ENCODE results near the gene SOX18.
"Not testable (repeated sequence)": the region's sequence is repeated elsewhere in the genome, so short reads cannot be mapped to it uniquely, and the experiment has no call there.

Gene SOX18

GRCh38 chr20:64015635-64016034 is 33.8 kb downstream of the SOX18 start:
- DNase-seq: no peak

DNA sequence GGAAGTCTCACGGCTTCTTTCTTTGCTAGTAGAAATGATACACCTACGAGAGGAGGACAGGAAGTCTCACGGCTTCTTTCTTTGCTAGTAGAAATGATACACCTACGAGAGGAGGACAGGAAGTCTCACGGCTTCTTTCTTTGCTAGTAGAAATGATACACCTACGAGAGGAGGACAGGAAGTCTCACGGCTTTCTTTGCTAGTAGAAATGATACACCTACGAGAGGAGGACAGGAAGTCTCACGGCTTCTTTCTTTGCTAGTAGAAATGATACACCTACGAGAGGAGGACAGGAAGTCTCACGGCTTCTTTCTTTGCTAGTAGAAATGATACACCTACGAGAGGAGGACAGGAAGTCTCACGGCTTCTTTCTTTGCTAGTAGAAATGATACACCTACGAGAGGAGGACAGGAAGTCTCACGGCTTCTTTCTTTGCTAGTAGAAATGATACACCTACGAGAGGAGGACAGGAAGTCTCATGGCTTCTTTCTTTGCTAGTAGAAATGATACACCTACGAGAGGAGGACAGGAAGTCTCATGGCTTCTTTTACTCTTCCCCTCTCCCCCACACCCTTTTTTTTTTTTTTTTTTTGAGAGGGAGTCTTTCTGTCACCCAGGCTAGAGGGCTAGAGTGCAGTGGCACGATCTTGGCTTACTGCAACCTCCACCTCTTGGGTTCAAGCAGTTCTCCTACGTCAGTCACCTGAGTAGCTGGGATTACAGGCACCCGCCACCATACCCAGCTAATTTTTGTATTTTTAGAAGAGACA is 36.9 kb downstream of the SOX18 start:
- DNase-seq: not testable (repeated sequence)

GRCh38 chr20:64011366-64011779 is 38.1 kb downstream of the SOX18 start:
- no peak for DNase-seq

DNA sequence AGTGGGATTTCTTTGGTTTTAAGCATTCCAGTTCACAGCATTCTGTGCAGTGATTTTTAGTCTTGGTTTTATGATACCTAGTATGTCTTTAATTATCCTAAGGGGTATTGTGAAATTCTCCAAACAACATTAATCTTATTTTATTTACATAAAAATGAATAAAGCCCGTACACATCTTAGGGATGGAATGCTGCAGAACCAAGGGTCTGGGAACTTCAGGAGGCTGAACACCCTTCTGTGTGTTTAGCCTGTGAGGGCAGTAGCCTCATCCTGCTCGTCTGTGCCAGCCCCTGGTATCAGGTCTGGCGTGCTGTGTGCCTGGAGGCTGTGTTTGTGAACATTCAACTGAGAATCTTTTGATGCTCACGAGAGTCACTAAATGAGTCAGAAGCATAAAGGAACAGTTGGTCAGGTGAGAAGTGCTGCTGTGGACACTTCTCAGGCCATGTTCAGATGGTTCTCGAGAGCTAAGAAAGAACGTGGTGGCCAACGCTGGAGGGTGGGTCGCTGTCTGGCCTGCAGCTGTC is 38.7 kb downstream of the SOX18 start:
- no peak for DNase-seq

DNA sequence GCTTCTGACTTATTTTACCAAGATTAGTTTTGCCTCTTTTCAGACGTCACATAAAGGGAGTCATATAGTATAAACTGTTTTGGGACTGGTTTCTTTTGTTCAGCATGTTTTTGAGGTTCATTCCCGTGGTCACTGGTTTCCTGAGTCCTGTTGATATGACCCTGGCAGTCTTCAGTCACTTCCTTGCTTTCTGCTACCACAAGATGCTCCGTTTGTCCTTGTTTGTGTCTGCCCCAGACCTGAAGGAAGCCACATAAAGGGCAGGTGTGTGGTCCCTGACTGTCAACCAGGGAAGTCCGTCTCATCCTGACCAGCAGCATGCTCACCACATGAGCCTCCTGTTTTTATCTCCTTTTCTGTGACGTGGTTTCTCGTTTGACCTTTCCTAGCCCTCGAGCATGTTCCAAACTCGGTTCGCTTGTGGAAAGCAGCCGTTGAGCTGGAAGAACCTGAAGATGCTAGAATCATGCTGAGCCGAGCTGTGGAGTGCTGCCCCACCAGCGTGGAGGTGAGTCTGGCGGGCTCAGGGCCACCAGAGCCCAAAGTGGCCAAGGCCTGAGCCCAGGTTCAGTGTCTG is 39.5 kb downstream of the SOX18 start:
- DNase-seq: no peak

DNA sequence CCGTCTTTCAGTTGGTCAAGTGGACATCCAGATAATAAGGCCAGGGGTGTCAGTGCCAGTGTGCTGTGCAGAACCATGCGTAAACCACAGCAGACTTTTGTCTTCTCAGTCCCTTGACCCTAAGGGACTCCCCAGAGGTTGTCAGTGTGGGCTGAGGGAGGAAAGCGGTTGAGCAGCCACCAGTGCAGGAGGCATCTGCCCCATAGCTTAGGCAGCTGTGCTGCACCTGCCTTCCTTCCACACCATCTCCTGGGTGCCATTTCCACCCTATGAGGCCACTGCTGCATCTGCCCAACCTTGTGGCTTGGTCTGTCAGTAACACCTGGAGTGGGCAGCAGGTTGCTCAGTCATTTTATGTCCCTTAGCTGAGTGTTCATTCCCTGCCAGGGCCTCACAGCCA is 42.5 kb downstream of the SOX18 start:
- peak; percentile 88 for DNase-seq

DNA sequence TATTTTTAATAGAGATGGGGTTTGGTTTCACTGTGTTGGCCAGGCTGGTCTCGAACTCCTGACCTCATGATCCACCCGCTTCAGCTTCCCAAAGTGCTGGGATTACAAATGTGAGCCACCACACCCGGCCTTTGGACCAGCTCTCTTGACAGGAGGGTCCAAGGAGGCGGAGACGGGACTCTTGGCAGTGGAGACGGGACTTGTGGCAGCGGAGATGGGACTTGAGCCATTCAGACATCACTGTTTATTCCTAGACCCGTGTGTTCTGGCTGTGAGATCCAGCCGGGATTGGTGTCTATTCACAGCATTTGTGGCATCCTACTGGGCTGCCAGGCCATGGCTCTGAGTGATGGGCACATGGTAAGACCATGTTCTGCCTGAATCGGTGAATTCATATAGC is 42.9 kb downstream of the SOX18 start:
- DNase-seq: no peak

GRCh38 chr20:64005394-64005793 is 44.0 kb downstream of the SOX18 start:
- no peak for DNase-seq

DNA sequence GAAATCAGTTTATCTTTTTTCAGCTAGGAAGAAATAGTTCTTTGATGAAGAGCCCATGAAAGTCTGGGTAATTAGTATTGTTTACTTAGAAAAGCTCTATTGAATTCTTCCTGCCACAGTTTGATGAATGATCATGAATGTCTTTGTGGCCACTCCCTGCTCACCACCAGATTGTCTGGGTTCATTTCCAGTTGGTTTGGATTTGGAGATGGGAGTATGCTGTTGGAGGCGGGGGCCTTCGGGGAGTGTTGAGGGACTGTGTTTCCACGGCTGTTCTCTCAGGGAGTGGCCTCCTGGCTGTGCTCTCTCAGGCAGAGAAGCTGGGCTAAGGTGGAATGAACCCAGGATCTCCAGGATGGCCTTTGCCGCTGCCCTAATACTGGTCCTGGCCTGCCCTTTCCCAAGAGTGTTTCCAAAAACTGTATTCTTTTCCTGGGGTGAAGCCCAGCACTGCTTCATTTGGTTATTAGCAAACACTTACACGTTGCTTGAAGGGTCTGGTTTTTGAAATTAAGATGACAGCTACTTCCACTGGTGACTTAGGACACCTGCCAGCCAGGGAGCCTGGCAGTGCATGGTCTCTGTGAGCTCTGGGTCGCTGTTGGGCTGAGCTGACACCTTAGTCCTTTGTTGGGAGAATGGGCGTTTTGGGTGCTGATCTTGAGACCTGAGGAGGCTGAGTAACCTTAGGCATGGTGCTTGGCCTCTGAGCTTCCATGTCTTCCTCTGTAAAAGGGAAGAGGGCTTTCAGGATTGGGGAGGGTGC is 45.3 kb downstream of the SOX18 start:
- peak; percentile 63 for DNase-seq

DNA sequence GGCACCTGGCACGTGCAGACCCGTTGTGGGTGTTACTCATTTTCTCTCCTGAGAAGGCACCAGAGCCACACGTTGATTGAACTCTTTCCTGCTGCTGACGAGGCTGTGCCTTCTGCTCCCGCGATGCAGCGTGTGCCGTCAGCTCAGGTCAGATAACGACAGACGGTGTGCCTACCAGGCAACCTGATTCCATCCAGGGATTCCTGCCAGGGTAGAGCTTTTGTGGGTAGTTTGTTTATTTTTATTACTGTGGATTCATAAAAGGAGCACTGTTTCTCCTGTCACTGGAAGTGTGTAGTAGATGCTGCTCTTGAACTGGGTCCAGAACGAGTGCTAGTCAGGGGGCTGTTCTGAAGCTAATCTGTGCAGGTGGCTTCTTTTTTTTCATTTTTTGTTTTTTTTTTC is 47.8 kb downstream of the SOX18 start:
- DNase-seq: no peak

DNA sequence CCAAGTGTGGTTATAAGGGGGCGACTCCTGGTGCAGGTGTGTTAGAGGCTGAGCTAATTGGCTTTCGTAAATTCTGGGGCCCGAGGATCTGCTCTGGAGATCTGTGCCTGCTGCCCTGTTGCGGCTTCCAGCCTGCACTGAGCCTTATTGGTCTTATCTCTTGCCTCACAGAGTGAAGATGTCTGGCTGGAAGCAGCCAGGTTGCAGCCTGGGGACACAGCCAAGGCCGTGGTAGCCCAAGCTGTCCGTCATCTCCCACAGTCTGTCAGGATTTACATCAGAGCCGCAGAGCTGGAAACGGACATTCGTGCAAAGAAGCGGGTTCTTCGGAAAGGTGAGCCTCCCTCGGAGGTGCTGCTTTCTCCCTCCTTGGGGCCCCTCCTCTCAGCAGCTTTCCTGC is 48.5 kb downstream of the SOX18 start:
- DNase-seq: no peak
